ENCODE data around the gene CH25H. TPM values are rescaled to one million over a fixed set of nuclear protein-coding genes. Genes with fewer than 3 reads are reported as not detected.

The CH25H gene, protein sequence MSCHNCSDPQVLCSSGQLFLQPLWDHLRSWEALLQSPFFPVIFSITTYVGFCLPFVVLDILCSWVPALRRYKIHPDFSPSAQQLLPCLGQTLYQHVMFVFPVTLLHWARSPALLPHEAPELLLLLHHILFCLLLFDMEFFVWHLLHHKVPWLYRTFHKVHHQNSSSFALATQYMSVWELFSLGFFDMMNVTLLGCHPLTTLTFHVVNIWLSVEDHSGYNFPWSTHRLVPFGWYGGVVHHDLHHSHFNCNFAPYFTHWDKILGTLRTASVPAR
- total RNA-seq (2014; rRNA removed) (not detected in 2 replicates), Bru-seq, nascent RNA (percentile 24 among the genes with signal in this experiment), BruChase-seq, experiment 1, labeled RNA remaining after a 6-hour chase (percentile 42 among the genes with signal in this experiment), BruChase-seq, experiment 2, labeled RNA remaining after a 2-hour chase (percentile 23 among the genes with signal in this experiment)
- long read RNA-seq, result 0 reads

DNA sequence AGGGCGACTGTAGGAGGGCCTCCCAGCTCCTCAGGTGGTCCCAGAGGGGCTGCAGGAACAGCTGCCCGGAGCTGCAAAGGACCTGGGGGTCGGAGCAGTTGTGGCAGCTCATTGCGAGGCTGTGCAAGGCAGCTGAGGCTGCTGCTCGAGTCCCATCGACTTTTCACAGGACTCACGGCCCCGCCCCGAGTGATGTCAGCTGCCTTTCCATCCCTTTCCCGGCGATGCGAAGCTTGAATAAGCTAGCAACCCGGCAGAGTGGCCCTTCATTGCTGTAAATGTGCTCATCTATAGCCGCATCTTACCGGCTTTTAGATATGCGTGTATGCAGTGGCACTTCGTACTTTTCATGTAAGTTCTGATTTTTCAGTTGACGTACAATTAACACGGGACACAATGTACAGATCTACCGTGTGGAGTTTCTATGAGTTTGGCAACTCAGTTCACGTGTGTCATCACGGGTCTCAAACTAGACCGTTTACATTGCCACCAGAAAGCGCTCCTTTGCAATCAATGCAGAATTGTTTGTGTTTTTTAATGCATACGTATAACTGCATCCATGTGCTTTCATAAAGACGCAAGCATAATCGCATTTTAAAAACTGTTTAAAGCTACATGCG lies at the start of gene CH25H:
TSS of gene CH25H (minus strand) at position 137 of the 620 bp plus-strand sequence. CDS start at position 112, 25 bp downstream.
- H4K20me1 ChIP-seq (ENCODE audit: low read length), result no peaks in the 10 kb centered on the region
- no peak within 1 kb of the TSS for H3K27ac ChIP-seq (ENCODE audit: low read length)
- no peaks in the 10 kb centered on the region for H3K9me2 ChIP-seq (replicated peaks; ENCODE audit: low read length)
- H2AFZ ChIP-seq (ENCODE audit: low read length), result peak within 1 kb of the TSS; percentile 17; the same call in 1 of the 2 replicates
- H3K79me2 ChIP-seq (ENCODE audit: low read length), result no peaks in the 10 kb centered on the region
- CTCF ChIA-PET, result no interaction called here
- no peaks in the 10 kb centered on the region for H3K27me3 ChIP-seq (ENCODE audit: low read length)
- H3K4me1 ChIP-seq (ENCODE audit: insufficient read depth, low read length), result no peaks in the 10 kb centered on the region
- no TSS peak for BruUV-seq (replicated peaks)
- TF ChIP-seq, protein P1, sequence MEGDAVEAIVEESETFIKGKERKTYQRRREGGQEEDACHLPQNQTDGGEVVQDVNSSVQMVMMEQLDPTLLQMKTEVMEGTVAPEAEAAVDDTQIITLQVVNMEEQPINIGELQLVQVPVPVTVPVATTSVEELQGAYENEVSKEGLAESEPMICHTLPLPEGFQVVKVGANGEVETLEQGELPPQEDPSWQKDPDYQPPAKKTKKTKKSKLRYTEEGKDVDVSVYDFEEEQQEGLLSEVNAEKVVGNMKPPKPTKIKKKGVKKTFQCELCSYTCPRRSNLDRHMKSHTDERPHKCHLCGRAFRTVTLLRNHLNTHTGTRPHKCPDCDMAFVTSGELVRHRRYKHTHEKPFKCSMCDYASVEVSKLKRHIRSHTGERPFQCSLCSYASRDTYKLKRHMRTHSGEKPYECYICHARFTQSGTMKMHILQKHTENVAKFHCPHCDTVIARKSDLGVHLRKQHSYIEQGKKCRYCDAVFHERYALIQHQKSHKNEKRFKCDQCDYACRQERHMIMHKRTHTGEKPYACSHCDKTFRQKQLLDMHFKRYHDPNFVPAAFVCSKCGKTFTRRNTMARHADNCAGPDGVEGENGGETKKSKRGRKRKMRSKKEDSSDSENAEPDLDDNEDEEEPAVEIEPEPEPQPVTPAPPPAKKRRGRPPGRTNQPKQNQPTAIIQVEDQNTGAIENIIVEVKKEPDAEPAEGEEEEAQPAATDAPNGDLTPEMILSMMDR (conservative IDR thresholded peaks at IDR 0.05; ENCODE audit: low read depth, low read length), result no peak
- TF ChIP-seq EZH2 (IDR thresholded peaks at IDR 0.05; ENCODE audit: low read length, unreplicated experiment), result no peak
- TF ChIP-seq EZH2phosphoT487 (IDR thresholded peaks at IDR 0.05; ENCODE audit: borderline replicate concordance, low read length), result no peak
- H3F3A ChIP-seq (ENCODE audit: low read length, unreplicated experiment), result no peaks in the 10 kb centered on the region
- POLR2A ChIA-PET (ENCODE audit: unreplicated experiment), result no interaction called here
- peak within 1 kb of the TSS; percentile 60 for H3K4me2 ChIP-seq (ENCODE audit: low read length)
- H3K4me3 ChIP-seq (ENCODE audit: low read length), result no peak within 1 kb of the TSS; the same call in 1 of the 2 replicates
- no peak within 1 kb of the TSS for H3K9ac ChIP-seq (ENCODE audit: low read length)
- intact Hi-C loops (cut with micrococcal nuclease), result no loop called here
- peak; percentile 14 for DNase-seq
- H3K9me3 ChIP-seq (ENCODE audit: low read length), result no peaks in the 10 kb centered on the region
- peak; percentile 60 for ATAC-seq
- H3K36me3 ChIP-seq (ENCODE audit: low read depth, low read length), result no peaks in the 10 kb centered on the region

DNA sequence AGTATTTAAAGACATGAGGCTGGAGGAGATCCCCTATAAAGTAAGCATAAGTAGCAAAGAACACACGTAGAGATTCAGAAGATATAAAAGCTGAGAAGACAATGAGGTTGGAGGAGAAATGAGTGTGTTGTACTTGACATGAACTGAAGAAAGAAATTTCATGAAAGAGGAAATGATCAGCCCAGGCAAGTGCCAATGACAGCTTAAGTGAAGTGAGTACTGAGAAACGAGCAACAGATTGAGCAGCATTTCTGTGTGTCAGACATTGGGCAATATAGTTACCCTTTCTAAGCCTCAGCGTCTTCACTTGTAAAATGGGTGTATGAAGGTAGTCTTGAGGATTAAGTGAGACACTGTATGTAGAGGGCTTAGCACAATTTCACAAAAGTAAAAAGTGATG lies 49.2 kb upstream of the CH25H start:
- no TSS peak for BruUV-seq (replicated peaks)
- no peak for TF ChIP-seq EZH2 (IDR thresholded peaks at IDR 0.05; ENCODE audit: low read length, unreplicated experiment)
- TF ChIP-seq EZH2phosphoT487 (IDR thresholded peaks at IDR 0.05; ENCODE audit: borderline replicate concordance, low read length), result no peak
- TF ChIP-seq, protein P1 (conservative IDR thresholded peaks at IDR 0.05; ENCODE audit: low read depth, low read length), result no peak
- Histone ChIP-seq H2AFZ (ENCODE audit: low read length) (no peak overlapping the region), H4K20me1 (ENCODE audit: low read length) (no peaks in the 10 kb centered on the region), H3K9me2 (replicated peaks; ENCODE audit: low read length) (no peaks in the 10 kb centered on the region), H3K27me3 (ENCODE audit: low read length) (no peaks in the 10 kb centered on the region), H3K4me2 (ENCODE audit: low read length) (no peak overlapping the region), H3K36me3 (ENCODE audit: low read depth, low read length) (no peaks in the 10 kb centered on the region), H3F3A (ENCODE audit: low read length, unreplicated experiment) (no peaks in the 10 kb centered on the region), H3K9ac (ENCODE audit: low read length) (no peak overlapping the region), H3K4me3 (ENCODE audit: low read length) (no peak overlapping the region), H3K27ac (ENCODE audit: low read length) (no peak overlapping the region), H3K9me3 (ENCODE audit: low read length) (no peaks in the 10 kb centered on the region), H3K79me2 (ENCODE audit: low read length) (peaks cover 11% of the 10 kb centered on the region), H3K4me1 (ENCODE audit: insufficient read depth, low read length) (peaks cover 30% of the 10 kb centered on the region)
- ChIA-PET CTCF (no interaction called here), POLR2A (ENCODE audit: unreplicated experiment) (no interaction called here)
- ATAC-seq (no peak), DNase-seq (no peak)
- intact Hi-C loops (cut with micrococcal nuclease), result loop anchor here (10.0 kb wide), 1 partner anchor 308 kb away; no protein-coding TSS in a partner anchor
